ENCODE data around the gene KCNK10. TPM values are rescaled to one million over a fixed set of nuclear protein-coding genes. Genes with fewer than 3 reads are reported as not detected.

KCNK10 gene
- total RNA-seq, 2 donors from 2014 or later, result not detected

- no peak for TF ChIP-seq CTCF (IDR thresholded peaks at IDR 0.05)
These were observed 71.4 kb downstream of the KCNK10 start for GRCh38 chr14:88251650-88252049.

GRCh38 chr14:88249266-88249665 is 73.8 kb downstream of the KCNK10 start:
- no peaks in the 10 kb centered on the region for H3K9me3 ChIP-seq
- no peak for TF ChIP-seq CTCF (IDR thresholded peaks at IDR 0.05)
- H3K27me3 ChIP-seq (replicated peaks; ENCODE audit: insufficient read depth), result no peaks in the 10 kb centered on the region
- H3K4me1 ChIP-seq (ENCODE audit: control insufficient read depth in 1 of 2, low read depth in 2 of 2), result no peaks in the 10 kb centered on the region
- no peak overlapping the region for H3K4me3 ChIP-seq
- no peak overlapping the region for H3K27ac ChIP-seq
- DNase-seq (ENCODE audit: low spot score) (no peak), ATAC-seq (ENCODE audit: insufficient number of reproducible peaks, low FRiP score, low read depth) (no peak)
- no peaks in the 10 kb centered on the region for H3K36me3 ChIP-seq

More at GRCh38 chr14:88251650-88252049, 71.4 kb downstream of the KCNK10 start:
- no peaks in the 10 kb centered on the region for H3K4me1 ChIP-seq (ENCODE audit: control insufficient read depth in 1 of 2, low read depth in 2 of 2)
- ATAC-seq (ENCODE audit: insufficient number of reproducible peaks, low FRiP score, low read depth), result no peak
- H3K4me3 ChIP-seq, result no peak overlapping the region
- H3K9me3 ChIP-seq, result no peaks in the 10 kb centered on the region
- no peaks in the 10 kb centered on the region for H3K27me3 ChIP-seq (replicated peaks; ENCODE audit: insufficient read depth)
- no peaks in the 10 kb centered on the region for H3K36me3 ChIP-seq
- no peak overlapping the region for H3K27ac ChIP-seq
- no peak for DNase-seq (ENCODE audit: low spot score)

GRCh38 chr14:88248606-88249005 is 74.5 kb downstream of the KCNK10 start:
- DNase-seq (ENCODE audit: low spot score) (no peak), ATAC-seq (ENCODE audit: insufficient number of reproducible peaks, low FRiP score, low read depth) (no peak)
- Histone ChIP-seq H3K4me3 (no peak overlapping the region), H3K36me3 (no peaks in the 10 kb centered on the region), H3K27ac (no peak overlapping the region), H3K9me3 (no peaks in the 10 kb centered on the region), H3K27me3 (replicated peaks; ENCODE audit: insufficient read depth) (no peaks in the 10 kb centered on the region), H3K4me1 (ENCODE audit: control insufficient read depth in 1 of 2, low read depth in 2 of 2) (no peaks in the 10 kb centered on the region)
- no peak for TF ChIP-seq CTCF (IDR thresholded peaks at IDR 0.05)

- Histone ChIP-seq H3K27me3 (replicated peaks; ENCODE audit: insufficient read depth) (no peaks in the 10 kb centered on the region), H3K36me3 (no peaks in the 10 kb centered on the region), H3K27ac (no peak overlapping the region), H3K4me3 (no peak overlapping the region), H3K9me3 (no peaks in the 10 kb centered on the region), H3K4me1 (ENCODE audit: control insufficient read depth in 1 of 2, low read depth in 2 of 2) (no peaks in the 10 kb centered on the region)
- TF ChIP-seq CTCF (IDR thresholded peaks at IDR 0.05), result no peak
- DNase-seq (ENCODE audit: low spot score) (no peak), ATAC-seq (ENCODE audit: insufficient number of reproducible peaks, low FRiP score, low read depth) (no peak)
These were observed 75.8 kb downstream of the KCNK10 start for GRCh38 chr14:88247228-88247627.

GRCh38 chr14:88245321-88245720 is 77.7 kb downstream of the KCNK10 start:
- DNase-seq (ENCODE audit: low spot score) (no peak), ATAC-seq (ENCODE audit: insufficient number of reproducible peaks, low FRiP score, low read depth) (no peak)
- Histone ChIP-seq H3K4me1 (ENCODE audit: control insufficient read depth in 1 of 2, low read depth in 2 of 2) (no peaks in the 10 kb centered on the region), H3K27ac (no peak overlapping the region), H3K27me3 (replicated peaks; ENCODE audit: insufficient read depth) (no peaks in the 10 kb centered on the region), H3K4me3 (no peak overlapping the region), H3K9me3 (no peaks in the 10 kb centered on the region), H3K36me3 (no peaks in the 10 kb centered on the region)
- no peak for TF ChIP-seq CTCF (IDR thresholded peaks at IDR 0.05)
